Caco-2 (cell line): ENCODE data around the gene RAB30. TPM values are rescaled to one million over a fixed set of nuclear protein-coding genes. Genes with fewer than 3 reads are reported as not detected.
"Not testable (repeated sequence)": the region's sequence is repeated elsewhere in the genome, so short reads cannot be mapped to it uniquely, and the experiment has no call there.

Source experiments
- BruUV-seq: library from RNA; stranded (reverse); fragments of 400-500 nt; replicated peaks from 2 replicates; lab custom pipeline; 2021; lab: Mats Ljungman, UMichigan
- CTCF ChIA-PET: fragments of 300-600 bp; sonication (Branson Sonifier 250); formaldehyde crosslinking; loops from one replicate; lab custom pipeline; 2022; ENCODE audit warnings: antibody characterized with exemption; lab: Charles Lee
- POLR2A ChIA-PET: fragments of 300-600 bp; sonication (Branson Sonifier 250); formaldehyde crosslinking; loops from one replicate; lab custom pipeline; 2022; ENCODE audit warnings: antibody characterized with exemption; lab: Charles Lee
- DNase-seq, 2 experiments: peaks; one replicate each; pipeline versions ENCODE4 v3.0.0 to v3.0.0-alpha.2; 2020 to 2022
- H3K27me3 ChIP-seq: replicated peaks from 2 replicates; pipeline ENCODE4 v1.6.0; 2011; ENCODE audit warnings: low read length; ENCODE audit not compliant: control insufficient read depth, insufficient read depth
- H3K36me3 ChIP-seq: 2 replicates; pipeline ENCODE4 v1.5.1; 2011; ENCODE audit warnings: low read length; ENCODE audit not compliant: control insufficient read depth, insufficient read depth
- H3K4me1 ChIP-seq: fragments of 250-450 bp; sonication (Bioruptor Pico); 2 replicates; pipeline ENCODE4 v1.5.1; 2020; ENCODE audit warnings: mild to moderate bottlenecking
- H3K4me3 ChIP-seq: 2 replicates; pipeline ENCODE4 v1.5.1; 2011; ENCODE audit warnings: low read depth, mild to moderate bottlenecking, control low read depth, low read length
- H3K9me3 ChIP-seq: fragments of 250-450 bp; sonication (Bioruptor Pico); 2 replicates; pipeline ENCODE4 v1.5.1; 2020; ENCODE audit warnings: mild to moderate bottlenecking, moderate library complexity
- H3K27ac Mint-ChIP-seq: one replicate; pipeline ENCODE4 v1.8.0; 2022; ENCODE audit warnings: mixed read lengths; ENCODE audit not compliant: unreplicated experiment
- H3K27me3 Mint-ChIP-seq: one replicate; pipeline ENCODE4 v1.8.0; 2022; ENCODE audit warnings: mixed read lengths; ENCODE audit not compliant: insufficient read depth, unreplicated experiment
- H3K36me3 Mint-ChIP-seq: one replicate; pipeline ENCODE4 v1.8.0; 2022; ENCODE audit warnings: mild to moderate bottlenecking, mixed read lengths; ENCODE audit not compliant: insufficient read depth, unreplicated experiment
- H3K4me1 Mint-ChIP-seq: one replicate; pipeline ENCODE4 v1.8.0; 2022; ENCODE audit warnings: low read depth, mixed read lengths; ENCODE audit not compliant: unreplicated experiment
- H3K4me3 Mint-ChIP-seq: one replicate; pipeline ENCODE4 v1.8.0; 2022; ENCODE audit warnings: mild to moderate bottlenecking, moderate library complexity, mixed read lengths; ENCODE audit not compliant: unreplicated experiment
- H3K9me3 Mint-ChIP-seq: one replicate; pipeline ENCODE4 v1.8.0; 2022; ENCODE audit warnings: mixed read lengths; ENCODE audit not compliant: unreplicated experiment
- CTCF ChIP-seq, 2 experiments: fragments of 200-600 bp in 1 of 2; IDR thresholded peaks; 1 replicate in 1 of 2; 2 replicates in 1 of 2; pipeline versions ENCODE4 v1.5.1 to v1.8.0; 2011 to 2022; ENCODE audit warnings: antibody characterized with exemption in 1 of 2, control low read depth in 1 of 2, inconsistent platforms in 1 of 2, low read depth in 1 of 2, low read length in 1 of 2, mild to moderate bottlenecking in 1 of 2, moderate library complexity in 1 of 2; ENCODE audit not compliant: insufficient read depth in 1 of 2, severe bottlenecking in 1 of 2, unreplicated experiment in 1 of 2
- intact Hi-C: fragments of 100-400 bp; cut with micrococcal nuclease; formaldehyde crosslinking; loops from one replicate; pipeline ENCODE4 v1.10.0; 2022; ENCODE audit not compliant: unreplicated experiment
- total RNA-seq: library from RNA; stranded (reverse); gene quantifications from 2 replicates; pipeline ENCODE4 v1.2.3, GENCODE V29; 2022

RAB30 gene
- total RNA-seq, 1 experiment from 2014 or later, result 13.5 TPM

DNA sequence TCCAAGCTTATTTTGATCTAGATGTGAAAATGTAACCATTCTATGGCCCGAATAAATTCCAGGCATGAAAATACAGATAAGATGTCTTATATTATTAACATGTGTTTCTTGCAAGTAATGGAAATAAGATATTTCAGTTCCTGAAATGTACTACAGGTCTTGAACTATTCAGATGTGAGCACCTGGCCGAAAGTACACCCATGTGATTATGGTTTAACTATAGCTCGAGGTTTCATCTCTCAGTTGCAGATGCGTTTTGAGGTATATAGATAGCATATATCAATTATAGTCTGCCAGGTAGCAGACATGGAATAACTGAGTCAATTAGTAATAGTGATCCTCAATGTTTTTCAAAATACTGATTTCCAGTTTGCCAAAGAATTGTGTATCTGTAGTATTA, 101.9 kb downstream of the RAB30 start:
- POLR2A ChIA-PET, result no interaction called here
- no TSS peak for BruUV-seq
- no peak overlapping the region for H3K27ac Mint-ChIP-seq

DNA sequence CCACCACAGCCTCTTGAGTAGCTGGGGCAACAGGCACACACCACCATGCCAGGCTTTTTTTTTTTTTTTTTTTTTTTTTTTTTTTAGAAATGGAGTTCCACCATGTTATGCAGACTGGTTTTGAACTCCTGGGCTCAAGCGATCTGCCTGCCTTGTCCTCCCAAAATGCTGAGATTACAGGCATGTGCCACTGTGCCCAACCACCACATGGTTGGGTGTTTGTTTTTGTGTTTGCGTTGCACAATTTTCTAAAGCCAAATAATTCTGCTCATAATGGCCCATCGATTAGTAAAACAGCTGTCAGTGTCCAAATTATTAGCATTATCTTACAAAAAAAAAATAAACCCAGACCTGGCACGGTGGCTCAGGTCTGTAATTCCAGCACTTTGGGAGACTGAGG, 104.3 kb downstream of the RAB30 start:
- H3K4me1 Mint-ChIP-seq, result no peaks in the 10 kb centered on the region
- no peak overlapping the region for H3K27ac Mint-ChIP-seq
- no peak for TF ChIP-seq CTCF (IDR thresholded peaks at IDR 0.05; ENCODE audit: insufficient read depth in 1 of 2, low read depth in 1 of 2, low read length in 1 of 2, severe bottlenecking in 1 of 2, unreplicated experiment in 1 of 2)
- H3K27me3 Mint-ChIP-seq, result no peaks in the 10 kb centered on the region
- DNase-seq, result no peak
- intact Hi-C loops, result no loop called here
- H3K4me3 Mint-ChIP-seq, result no peak overlapping the region
- ChIA-PET CTCF (no interaction called here), POLR2A (no interaction called here)
- no peaks in the 10 kb centered on the region for H3K36me3 Mint-ChIP-seq
- H3K4me1 ChIP-seq, result no peaks in the 10 kb centered on the region
- no peaks in the 10 kb centered on the region for H3K36me3 ChIP-seq
- no peaks in the 10 kb centered on the region for H3K9me3 Mint-ChIP-seq
- no peaks in the 10 kb centered on the region for H3K27me3 ChIP-seq
- BruUV-seq, result no TSS peak
- H3K9me3 ChIP-seq, result no peaks in the 10 kb centered on the region
- no peak overlapping the region for H3K4me3 ChIP-seq

More for the DNA sequence above, 101.9 kb downstream of the RAB30 start:
- no peaks in the 10 kb centered on the region for H3K9me3 ChIP-seq
- no peak for TF ChIP-seq CTCF (IDR thresholded peaks at IDR 0.05; ENCODE audit: insufficient read depth in 1 of 2, low read depth in 1 of 2, low read length in 1 of 2, severe bottlenecking in 1 of 2, unreplicated experiment in 1 of 2)
- intact Hi-C loops, result no loop called here
- no peaks in the 10 kb centered on the region for H3K4me1 Mint-ChIP-seq
- H3K4me3 Mint-ChIP-seq, result no peak overlapping the region
- no peaks in the 10 kb centered on the region for H3K36me3 ChIP-seq
- no peaks in the 10 kb centered on the region for H3K4me1 ChIP-seq
- no peaks in the 10 kb centered on the region for H3K27me3 Mint-ChIP-seq
- no peaks in the 10 kb centered on the region for H3K27me3 ChIP-seq
- CTCF ChIA-PET, result no interaction called here
- no peak overlapping the region for H3K4me3 ChIP-seq
- no peaks in the 10 kb centered on the region for H3K9me3 Mint-ChIP-seq
- no peak for DNase-seq
- H3K36me3 Mint-ChIP-seq, result no peaks in the 10 kb centered on the region

- H3K9me3 Mint-ChIP-seq, H3K4me1 ChIP-seq, DNase-seq, H3K36me3 Mint-ChIP-seq, H3K9me3 ChIP-seq, BruUV-seq, H3K27me3 Mint-ChIP-seq, intact Hi-C loops, H3K4me1 Mint-ChIP-seq, POLR2A ChIA-PET, H3K36me3 ChIP-seq, H3K27ac Mint-ChIP-seq, H3K4me3 Mint-ChIP-seq, H3K27me3 ChIP-seq, H3K4me3 ChIP-seq: not testable (repeated sequence)
- CTCF ChIA-PET, result interaction anchor here (1.0 kb wide), 1 partner anchor 110 kb away, joined by 4 read pairs; the partner anchor contains the start of gene RAB30
These were observed 109.7 kb downstream of the RAB30 start for GRCh38 chr11:82962021-82962420.

DNA sequence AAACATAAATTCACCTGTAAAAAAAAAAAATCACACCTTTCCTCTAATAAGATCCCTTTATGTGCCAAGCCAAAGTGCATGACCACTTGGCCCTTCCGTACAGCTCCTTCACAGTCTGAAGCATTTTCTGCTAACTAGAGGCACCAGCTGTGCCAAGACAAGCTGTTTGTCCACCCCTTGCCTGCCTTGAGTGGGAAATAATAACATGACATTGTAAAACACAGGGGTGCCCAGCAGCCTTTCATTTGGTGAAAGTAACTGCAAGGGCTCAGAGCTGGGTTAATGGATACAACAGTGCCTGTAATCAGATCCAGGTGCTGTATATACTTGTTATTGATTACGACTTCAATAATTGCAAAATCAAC, 110.9 kb downstream of the RAB30 start:
- no peak overlapping the region for H3K4me3 Mint-ChIP-seq
- no peaks in the 10 kb centered on the region for H3K36me3 ChIP-seq
- no peak for TF ChIP-seq CTCF (IDR thresholded peaks at IDR 0.05; ENCODE audit: insufficient read depth in 1 of 2, low read depth in 1 of 2, low read length in 1 of 2, severe bottlenecking in 1 of 2, unreplicated experiment in 1 of 2)
- POLR2A ChIA-PET, result no interaction called here
- no peak for DNase-seq
- no peaks in the 10 kb centered on the region for H3K27me3 ChIP-seq
- intact Hi-C loops, result no loop called here
- H3K9me3 ChIP-seq, result no peaks in the 10 kb centered on the region
- peaks cover 10% of the 10 kb centered on the region for H3K9me3 Mint-ChIP-seq
- H3K27ac Mint-ChIP-seq, result no peak overlapping the region
- H3K4me1 Mint-ChIP-seq, result no peaks in the 10 kb centered on the region
- H3K4me1 ChIP-seq, result peaks cover 4% of the 10 kb centered on the region; the same call in 1 of the 2 replicates
- no peak overlapping the region for H3K4me3 ChIP-seq
- CTCF ChIA-PET, result interaction anchor here (0.7 kb wide), 1 partner anchor 34 kb away, joined by 3 read pairs; no protein-coding TSS in a partner anchor
- H3K36me3 Mint-ChIP-seq, result no peaks in the 10 kb centered on the region
- BruUV-seq, result no TSS peak
- no peaks in the 10 kb centered on the region for H3K27me3 Mint-ChIP-seq
